Stimulated activated naive CD8-positive, alpha-beta T cell treated with anti-CD3 and anti-CD28 coated beads, Interleukin-15, Interleukin-2, amounts not matched to agents 100 ng/mL and 50 ng/mL, for 24 hours (primary cell): Measurements from ENCODE around the gene CDA.

ENCODE experiments used
- H3K27ac Mint-ChIP-seq: one replicate; pipeline ENCODE4 v1.8.0; 2021; ENCODE audit warnings: mild to moderate bottlenecking, mixed read lengths
- H3K27me3 Mint-ChIP-seq: one replicate; pipeline ENCODE4 v1.8.0; 2021; ENCODE audit warnings: mixed read lengths
- H3K36me3 Mint-ChIP-seq: one replicate; pipeline ENCODE4 v1.8.0; 2021; ENCODE audit warnings: low read depth, mixed read lengths
- H3K4me1 Mint-ChIP-seq: one replicate; pipeline ENCODE4 v1.8.0; 2021; ENCODE audit warnings: low read depth, mixed read lengths
- H3K4me3 Mint-ChIP-seq: one replicate; pipeline ENCODE4 v1.8.0; 2021; ENCODE audit warnings: mild to moderate bottlenecking, mixed read lengths
- H3K9me3 Mint-ChIP-seq: one replicate; pipeline ENCODE4 v1.8.0; 2021; ENCODE audit warnings: mixed read lengths

CDA gene

DNA sequence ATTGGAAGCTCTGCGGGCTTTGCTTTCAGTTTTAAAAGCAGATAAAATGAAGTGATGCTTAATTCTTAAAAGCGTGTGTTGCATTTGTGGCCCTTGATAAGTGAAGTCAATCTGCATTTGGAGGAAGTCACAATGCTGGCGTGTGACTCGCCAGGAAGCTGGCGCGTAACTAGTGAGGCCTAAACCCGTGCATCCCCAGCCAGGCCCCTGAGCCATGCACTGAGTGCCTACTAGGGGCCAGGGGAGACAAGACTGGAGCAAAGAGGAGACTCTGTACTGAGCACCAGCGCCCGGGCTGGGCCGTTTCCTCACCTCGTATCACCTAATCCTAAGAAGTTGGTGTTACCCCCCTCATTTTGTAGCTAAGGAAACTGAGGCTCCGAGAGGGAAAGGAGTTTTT, 76.8 kb downstream of the CDA start:
- no peak overlapping the region for H3K4me3 Mint-ChIP-seq
- no peaks in the 10 kb centered on the region for H3K27me3 Mint-ChIP-seq
- peaks cover 12% of the 10 kb centered on the region for H3K4me1 Mint-ChIP-seq
- no peak overlapping the region for H3K27ac Mint-ChIP-seq
- H3K9me3 Mint-ChIP-seq = no peaks in the 10 kb centered on the region
- no peaks in the 10 kb centered on the region for H3K36me3 Mint-ChIP-seq

DNA sequence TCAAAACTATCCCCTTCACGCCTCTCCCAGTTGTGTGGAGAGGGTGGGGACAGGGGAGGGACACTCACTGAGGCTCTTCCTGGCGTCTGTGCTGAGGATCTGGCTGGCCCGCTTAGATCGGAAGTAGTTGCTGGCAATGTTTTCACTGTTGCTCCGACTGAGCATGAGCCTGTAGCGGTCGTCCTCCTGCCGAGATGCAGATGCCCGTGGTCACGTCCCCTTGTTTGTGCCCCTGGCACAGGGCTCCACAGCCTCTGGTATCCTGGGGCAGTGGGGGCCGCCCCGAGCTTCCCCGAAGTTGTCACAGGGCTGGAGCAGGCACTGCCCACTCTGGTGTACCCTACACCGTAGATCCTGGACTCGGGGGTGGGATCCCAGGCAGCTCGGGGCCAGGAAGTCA, 77.2 kb downstream of the CDA start:
- H3K36me3 Mint-ChIP-seq = no peaks in the 10 kb centered on the region
- no peak overlapping the region for H3K4me3 Mint-ChIP-seq
- no peak overlapping the region for H3K27ac Mint-ChIP-seq
- peaks cover 10% of the 10 kb centered on the region for H3K4me1 Mint-ChIP-seq
- no peaks in the 10 kb centered on the region for H3K27me3 Mint-ChIP-seq
- no peaks in the 10 kb centered on the region for H3K9me3 Mint-ChIP-seq

DNA sequence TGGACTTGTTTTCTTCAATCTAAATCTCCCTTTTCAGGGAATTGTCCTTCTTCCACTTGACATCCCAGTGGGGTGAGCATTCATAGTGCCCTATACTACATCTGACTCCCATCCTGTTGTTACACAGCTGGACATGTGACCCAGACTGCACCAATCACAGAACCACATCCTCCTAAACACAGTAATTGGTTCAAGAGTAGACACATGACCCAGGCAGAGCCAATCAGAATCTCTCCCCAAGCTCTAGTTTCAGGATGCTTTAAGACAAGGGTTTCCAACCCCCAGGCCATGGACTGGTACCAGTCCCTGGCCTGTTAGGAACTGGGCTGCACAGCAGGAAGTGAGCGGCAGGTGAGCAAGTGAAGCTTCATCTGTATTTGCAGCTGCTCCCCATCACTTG, 77.9 kb downstream of the CDA start:
- no peaks in the 10 kb centered on the region for H3K36me3 Mint-ChIP-seq
- peaks cover 9% of the 10 kb centered on the region for H3K4me1 Mint-ChIP-seq
- no peaks in the 10 kb centered on the region for H3K27me3 Mint-ChIP-seq
- H3K4me3 Mint-ChIP-seq = no peak overlapping the region
- H3K27ac Mint-ChIP-seq = no peak overlapping the region
- no peaks in the 10 kb centered on the region for H3K9me3 Mint-ChIP-seq
